GM19351 (cell line): ENCODE results near the gene PLBD1.

Experiments used
- ATAC-seq: cut with Tn5 transposase; IDR thresholded peaks from one replicate; pipeline ENCODE4 v1.9.1; 2021; ENCODE audit warnings: mild to moderate bottlenecking, moderate library complexity; ENCODE audit not compliant: unreplicated experiment

The PLBD1 gene

DNA sequence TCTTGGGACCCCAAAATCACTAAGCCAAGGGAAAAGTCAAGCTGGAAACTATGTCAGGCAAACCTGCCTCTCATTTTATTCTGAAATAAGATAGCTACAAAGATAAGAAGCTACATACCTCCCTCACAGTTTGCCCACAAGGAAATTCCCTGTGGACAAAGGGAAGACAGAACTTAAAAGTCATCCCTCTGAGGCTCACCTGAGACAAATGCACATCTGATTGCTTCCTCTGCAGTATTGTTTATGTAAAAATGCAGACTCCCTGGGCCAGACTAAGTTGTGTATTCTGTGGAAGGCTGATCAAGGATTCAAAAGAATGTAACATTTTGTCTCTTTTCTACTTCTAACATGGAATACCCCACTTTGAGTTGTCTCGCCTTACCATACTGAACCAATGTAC lies 2.5 kb upstream of the PLBD1 start:
- no peak for ATAC-seq

DNA sequence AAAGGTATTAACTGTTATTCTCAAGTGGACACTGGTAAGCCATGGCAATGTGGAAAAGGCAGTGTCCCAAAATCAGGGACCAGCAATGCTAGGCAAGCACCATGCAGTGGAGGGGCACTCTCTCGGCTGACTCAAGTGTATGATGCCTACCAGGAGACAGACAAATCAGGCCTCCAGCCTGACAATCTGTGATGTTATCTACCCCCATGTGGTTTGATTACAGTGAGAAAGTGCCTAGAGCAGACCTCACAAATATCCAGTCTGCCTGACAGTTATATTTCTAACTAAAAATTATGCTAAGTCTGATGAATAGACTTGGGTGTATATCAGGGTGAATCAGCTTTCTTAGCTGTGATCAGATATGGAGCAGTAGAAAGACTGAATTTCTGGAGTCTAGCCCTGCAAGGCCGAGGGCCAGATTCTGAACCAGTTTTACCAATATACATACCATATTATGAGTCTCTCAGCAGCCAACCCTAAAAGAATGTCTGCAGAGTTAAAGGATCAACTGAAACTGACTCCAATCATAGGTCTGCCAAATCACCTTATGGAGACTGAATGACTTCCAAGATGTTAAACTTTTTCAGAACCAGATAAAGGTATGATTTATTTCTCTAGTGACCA lies 3.2 kb downstream of the PLBD1 start:
- no peak for ATAC-seq

DNA sequence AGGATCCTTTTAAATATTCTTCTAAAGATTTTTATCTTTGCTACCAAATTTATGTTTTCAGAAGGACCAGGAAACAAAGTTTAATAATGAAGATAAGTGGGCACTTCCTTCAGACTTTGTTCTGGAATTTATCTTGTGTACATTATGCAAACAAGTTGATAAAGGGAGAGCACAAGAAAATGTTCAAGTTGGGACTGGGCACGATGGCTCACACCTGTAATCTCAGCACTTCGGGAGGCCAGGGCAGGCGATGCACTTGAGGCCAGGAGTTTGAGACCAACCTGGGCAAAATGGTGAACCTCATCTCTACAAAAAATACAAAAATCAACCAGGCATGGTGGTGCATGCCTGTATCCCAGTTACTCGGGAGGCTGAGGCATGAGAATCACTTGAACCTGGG lies 4.6 kb downstream of the PLBD1 start:
- ATAC-seq, result no peak

DNA sequence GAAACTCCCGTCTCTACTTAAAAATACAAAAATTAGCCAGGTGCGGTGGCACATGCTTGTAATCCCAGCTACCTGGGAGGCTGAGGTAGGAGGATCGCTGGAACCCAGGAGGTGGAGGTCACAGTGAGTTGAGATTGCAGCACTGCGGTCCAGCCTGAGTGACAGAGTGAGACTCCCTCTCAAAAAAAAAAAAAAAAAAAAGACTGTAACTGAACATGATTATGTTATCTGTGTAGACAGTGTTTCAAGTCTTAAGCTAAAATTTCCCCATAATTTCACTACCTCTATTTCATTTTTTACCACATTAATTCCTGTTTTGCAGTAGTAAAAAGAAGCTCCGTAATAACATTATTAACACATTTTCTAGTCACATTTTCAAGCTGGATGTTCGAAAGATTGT lies 5.4 kb downstream of the PLBD1 start:
- no peak for ATAC-seq

GRCh38 chr12:14561677-14562238 lies 5.9 kb downstream of the PLBD1 start:
- no peak for ATAC-seq

DNA sequence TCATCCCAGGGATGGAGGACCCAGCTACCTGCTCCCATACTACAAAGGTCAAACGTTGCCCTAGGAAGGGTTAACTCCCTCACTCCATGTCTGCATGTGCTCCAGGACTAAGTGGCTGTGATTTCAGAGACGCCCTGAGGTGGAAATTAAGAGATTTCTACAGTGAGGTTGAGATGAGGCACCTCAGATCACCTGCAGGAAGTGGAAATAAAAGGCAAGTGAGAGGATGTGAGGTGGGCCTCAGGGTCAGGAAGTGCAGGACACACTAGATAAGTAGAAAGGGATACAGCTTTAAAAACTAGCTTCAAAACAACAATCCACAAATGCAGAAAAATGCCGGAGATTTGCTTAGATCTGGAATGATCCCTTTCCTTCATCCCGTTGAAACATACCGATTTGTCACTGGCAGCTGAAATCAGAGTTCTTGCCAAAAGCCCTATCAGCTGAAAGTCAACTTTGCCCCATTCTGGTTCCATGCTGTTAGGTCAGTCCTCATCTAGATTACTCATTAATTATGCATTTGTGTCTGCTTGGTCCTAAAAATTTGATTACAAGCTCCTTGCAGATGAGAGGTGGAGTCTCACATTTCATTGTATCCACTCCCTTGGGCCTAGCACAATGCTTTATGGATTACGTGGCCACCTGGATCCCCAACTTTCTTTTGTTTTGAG lies 6.6 kb downstream of the PLBD1 start:
- ATAC-seq, result no peak

- no peak for ATAC-seq
Measured at GRCh38 chr12:14558473-14558959, 9.2 kb downstream of the PLBD1 start.

DNA sequence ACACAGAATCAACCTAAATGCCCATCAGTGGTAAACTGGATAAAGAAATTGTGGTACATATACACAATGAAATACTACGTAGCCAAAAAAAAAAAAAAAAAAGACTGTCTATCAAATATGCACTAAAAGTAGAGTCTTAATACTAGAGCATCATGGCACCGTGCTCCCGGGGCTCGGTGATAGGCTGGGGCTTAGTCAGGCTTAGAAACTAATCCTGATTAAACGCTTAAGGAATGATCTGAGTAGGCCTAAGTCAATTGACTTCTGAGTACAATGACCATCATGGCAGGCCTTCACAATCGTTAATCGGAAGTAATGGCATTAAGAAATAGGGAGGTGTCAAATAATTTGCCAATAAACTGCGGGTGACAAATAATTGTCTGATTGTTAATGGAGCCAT lies 9.7 kb downstream of the PLBD1 start:
- no peak for ATAC-seq

DNA sequence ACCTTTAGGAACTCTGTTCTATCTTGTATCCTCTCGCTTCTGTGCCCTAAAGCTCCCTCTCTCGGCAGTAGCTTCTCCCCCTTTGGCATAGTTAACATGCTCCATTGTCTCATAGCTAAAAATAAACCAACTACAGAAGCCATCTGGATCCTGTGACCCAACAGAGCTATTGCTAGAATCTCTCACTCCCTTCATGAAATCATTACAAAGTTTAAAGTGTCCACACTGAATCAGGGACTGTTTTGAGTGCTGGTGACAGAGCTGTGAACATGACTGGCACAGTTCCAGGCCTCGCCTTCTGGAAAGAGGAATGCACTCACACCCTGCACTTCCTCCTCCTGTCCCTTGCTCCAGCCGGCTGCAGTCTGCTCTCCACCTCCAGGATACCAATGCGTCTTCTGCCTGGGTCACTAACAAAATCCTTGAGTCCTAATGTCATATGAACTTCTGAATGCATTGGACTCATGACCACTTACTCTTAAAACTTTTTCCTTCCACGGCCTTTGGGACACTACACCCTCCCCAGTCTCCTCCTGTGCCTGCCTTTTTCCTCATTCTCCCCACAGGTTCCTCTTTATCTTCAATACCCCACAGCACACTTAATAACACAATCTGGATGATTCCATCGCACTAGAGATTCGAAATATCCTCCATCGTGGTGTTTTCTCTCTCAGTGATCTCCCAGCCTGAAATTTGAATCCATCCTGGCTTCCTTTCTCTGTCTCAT lies 13.2 kb downstream of the PLBD1 start:
- ATAC-seq, result no peak

- ATAC-seq, result no peak
Measured at GRCh38 chr12:14548609-14549008, 19.1 kb downstream of the PLBD1 start.

DNA sequence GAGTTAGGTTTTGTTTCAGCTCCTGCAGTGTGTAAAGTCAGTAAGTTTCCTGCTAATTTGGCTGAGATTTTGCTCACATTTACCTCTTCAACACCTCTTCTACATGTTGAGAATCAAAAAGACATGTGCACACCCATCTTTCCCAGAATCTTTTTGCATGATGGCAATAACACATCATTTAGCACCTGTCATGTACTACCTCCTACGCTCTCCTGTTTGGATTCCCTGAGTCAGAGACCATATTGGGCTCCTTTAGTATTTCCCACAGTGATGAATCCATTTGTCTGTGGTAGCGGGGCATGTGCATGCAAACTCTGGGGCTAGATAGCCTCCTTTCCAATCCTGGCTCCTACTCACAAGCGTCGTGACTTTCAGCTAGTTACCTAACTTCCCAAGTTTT lies 20.1 kb downstream of the PLBD1 start:
- ATAC-seq, result no peak

GRCh38 chr12:14545144-14546124 lies 22.2 kb downstream of the PLBD1 start:
- ATAC-seq, result no peak

GRCh38 chr12:14540801-14541462 lies 26.8 kb downstream of the PLBD1 start:
- ATAC-seq, result peak; percentile 85

- no peak for ATAC-seq
Measured at GRCh38 chr12:14537088-14537487, 30.6 kb downstream of the PLBD1 start.

- no peak for ATAC-seq
Measured at GRCh38 chr12:14532152-14532551, 35.5 kb downstream of the PLBD1 start.

- ATAC-seq, result no peak
Measured at GRCh38 chr12:14525964-14526363, 41.7 kb downstream of the PLBD1 start.

GRCh38 chr12:14521822-14522221 lies 45.9 kb downstream of the PLBD1 start:
- ATAC-seq, result no peak

DNA sequence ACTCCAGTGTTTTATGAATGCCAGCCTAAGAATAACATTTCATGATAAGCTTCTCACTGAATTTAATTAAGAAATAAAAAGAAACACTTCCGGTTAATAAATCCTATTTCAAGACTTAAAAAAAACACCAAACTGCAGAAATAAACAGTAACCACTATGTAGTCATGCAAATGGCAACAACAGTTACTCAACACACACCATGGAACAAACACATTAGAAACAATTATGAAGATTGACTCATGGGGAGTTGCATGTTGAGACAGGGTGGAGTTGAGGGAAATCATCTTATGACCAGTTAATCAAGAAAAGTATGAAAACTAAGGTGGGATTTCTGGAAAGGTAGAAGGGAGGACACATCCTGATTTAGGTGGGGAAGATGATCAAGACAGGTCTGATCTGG lies 52.7 kb downstream of the PLBD1 start:
- ATAC-seq, result no peak

- ATAC-seq, result no peak
Measured at GRCh38 chr12:14514154-14514842, 53.4 kb downstream of the PLBD1 start.
